GM12878 (cell line): Measurements from ENCODE around the gene UMAD1. TPM values are rescaled to one million over a fixed set of nuclear protein-coding genes. Genes with fewer than 3 reads are reported as not detected.

Experiments
- BRCA1 ChIP-seq: IDR thresholded peaks from 2 replicates; pipeline ENCODE4 v1.6.1; 2011; ENCODE audit warnings: low read depth, low read length, improper control_type of control experiment
- CTCF ChIP-seq, 3 experiments: IDR thresholded peaks in 2 of 3; conservative IDR thresholded peaks in 1 of 3; 2 replicates each; pipeline ENCODE4 v1.5.1; 2011; ENCODE audit warnings: low read depth in 3 of 3, low read length in 3 of 3, mild to moderate bottlenecking in 3 of 3, control low read depth in 2 of 3, moderate library complexity in 2 of 3, inconsistent platforms in 1 of 3, mixed read lengths in 1 of 3; ENCODE audit not compliant: control insufficient read depth in 2 of 3, insufficient read depth in 1 of 3; ENCODE audit errors: extremely low read depth in 1 of 3
- EP300 ChIP-seq, 2 experiments: fragments of 150-350 bp in 1 of 2; IDR thresholded peaks; 2 replicates each; pipeline ENCODE4 v1.6.1; 2011 to 2012; ENCODE audit warnings: low read depth in 2 of 2, low read length in 2 of 2, borderline replicate concordance in 1 of 2, improper control_type of control experiment in 1 of 2, inconsistent platforms in 1 of 2; ENCODE audit not compliant: control insufficient read depth in 1 of 2
- JUND ChIP-seq: IDR thresholded peaks from 2 replicates; pipeline ENCODE4 v1.6.1; 2012; ENCODE audit warnings: low read depth, mild to moderate bottlenecking, low read length, improper control_type of control experiment, moderate library complexity
- SUZ12 ChIP-seq: fragments of 200-600 bp; sonication (generic); IDR thresholded peaks from one replicate; pipeline ENCODE4 v1.6.1; 2018; ENCODE audit warnings: antibody characterized with exemption, mild to moderate bottlenecking; ENCODE audit not compliant: unreplicated experiment
- TCF12 ChIP-seq: IDR thresholded peaks from 2 replicates; pipeline ENCODE4 v1.6.1; 2011; ENCODE audit warnings: low read depth, mild to moderate bottlenecking, low read length
- ZNF207 ChIP-seq: fragments of 450-650 bp; IDR thresholded peaks from 2 replicates; pipeline ENCODE4 v1.6.1; 2014; ENCODE audit warnings: antibody characterized with exemption, mild to moderate bottlenecking, borderline replicate concordance
- polyA plus RNA-seq, 11 experiments: library from polyadenylated mRNA; depleted of rRNA in 4 of 11; unstranded in 6 of 11; stranded (reverse) in 5 of 11; fragments of >200 nt; fragmentation: Nextera tagmentation in 4 of 11; fragmentation: Illumina TruSeq in 1 of 11; extraction: Ambion mirVana in 4 of 11; extraction: Trizol in 1 of 11; gene quantifications; 1 replicate in 1 of 11; 2 replicates in 10 of 11; pipeline versions ENCODE4 v1.2.1 to v1.2.3, GENCODE V29; 2011 to 2016; ENCODE audit warnings: inconsistent platforms in 2 of 11, missing spikeins in 2 of 11, low read depth in 1 of 11
- total RNA-seq, 4 experiments: library from RNA; depleted of rRNA in 3 of 4; stranded (reverse); fragments of >200 nt in 3 of 4; fragmentation: Illumina TruSeq in 1 of 4; extraction: Trizol in 1 of 4; gene quantifications; 2 replicates each; pipeline versions ENCODE4 v1.2.1 to v1.2.3, GENCODE V29; 2013 to 2021
- TF ChIP-seq, protein P1 (sequence below): fragments of 450-650 bp; IDR thresholded peaks from 2 replicates; pipeline ENCODE4 v1.6.1; 2017; ENCODE audit warnings: antibody characterized with exemption, mild to moderate bottlenecking, moderate library complexity

The UMAD1 gene
- total and polyA plus RNA-seq, 10 of the 15 experiments (the other 5 are each of a cell fraction or from before 2014, with no cell fraction given), result 6.0 to 28.6 (median 9.3) TPM

DNA sequence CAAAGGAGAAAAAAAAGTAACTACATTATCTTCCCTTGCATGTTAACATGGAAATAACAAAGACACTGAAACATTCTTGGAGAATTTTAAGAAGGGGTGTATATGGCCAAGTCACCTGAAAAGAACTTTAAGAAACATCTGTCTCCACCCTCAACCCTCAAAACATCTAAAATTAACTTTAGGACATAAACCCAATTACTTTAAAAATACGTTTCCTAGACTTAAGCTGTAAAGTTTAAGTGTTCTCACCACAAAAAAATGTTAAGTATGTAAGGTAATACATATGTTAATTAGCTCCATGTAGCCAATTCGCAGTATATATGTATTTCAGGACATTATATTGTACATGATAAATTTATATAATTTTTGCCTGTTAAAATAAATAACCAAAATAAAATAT is 257.0 kb downstream of the UMAD1 start (continued):
- TF ChIP-seq, protein P1, sequence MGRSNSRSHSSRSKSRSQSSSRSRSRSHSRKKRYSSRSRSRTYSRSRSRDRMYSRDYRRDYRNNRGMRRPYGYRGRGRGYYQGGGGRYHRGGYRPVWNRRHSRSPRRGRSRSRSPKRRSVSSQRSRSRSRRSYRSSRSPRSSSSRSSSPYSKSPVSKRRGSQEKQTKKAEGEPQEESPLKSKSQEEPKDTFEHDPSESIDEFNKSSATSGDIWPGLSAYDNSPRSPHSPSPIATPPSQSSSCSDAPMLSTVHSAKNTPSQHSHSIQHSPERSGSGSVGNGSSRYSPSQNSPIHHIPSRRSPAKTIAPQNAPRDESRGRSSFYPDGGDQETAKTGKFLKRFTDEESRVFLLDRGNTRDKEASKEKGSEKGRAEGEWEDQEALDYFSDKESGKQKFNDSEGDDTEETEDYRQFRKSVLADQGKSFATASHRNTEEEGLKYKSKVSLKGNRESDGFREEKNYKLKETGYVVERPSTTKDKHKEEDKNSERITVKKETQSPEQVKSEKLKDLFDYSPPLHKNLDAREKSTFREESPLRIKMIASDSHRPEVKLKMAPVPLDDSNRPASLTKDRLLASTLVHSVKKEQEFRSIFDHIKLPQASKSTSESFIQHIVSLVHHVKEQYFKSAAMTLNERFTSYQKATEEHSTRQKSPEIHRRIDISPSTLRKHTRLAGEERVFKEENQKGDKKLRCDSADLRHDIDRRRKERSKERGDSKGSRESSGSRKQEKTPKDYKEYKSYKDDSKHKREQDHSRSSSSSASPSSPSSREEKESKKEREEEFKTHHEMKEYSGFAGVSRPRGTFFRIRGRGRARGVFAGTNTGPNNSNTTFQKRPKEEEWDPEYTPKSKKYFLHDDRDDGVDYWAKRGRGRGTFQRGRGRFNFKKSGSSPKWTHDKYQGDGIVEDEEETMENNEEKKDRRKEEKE, result no peak
- TF ChIP-seq JUND (no peak), CTCF (IDR thresholded peaks at IDR 0.05 in 2 of 3, conservative IDR thresholded peaks at IDR 0.05 in 1 of 3; ENCODE audit: control insufficient read depth in 2 of 3, extremely low read depth in 1 of 3, insufficient read depth in 1 of 3, low read depth in 3 of 3, low read length in 3 of 3) (no peak), BRCA1 (no peak), SUZ12 (no peak), TCF12 (no peak), ZNF207 (no peak), EP300 (IDR thresholded peaks at IDR 0.05; ENCODE audit: borderline replicate concordance in 1 of 2, control insufficient read depth in 1 of 2, low read depth in 2 of 2, low read length in 2 of 2) (no peak)
- TF ChIP-seq, all 136 proteins: peak for 0
